GM19452 (cell line): ENCODE data around the gene PKD1L1.

Experiments used
- ATAC-seq: cut with Tn5 transposase; IDR thresholded peaks from one replicate; pipeline ENCODE4 v1.9.1; 2021; ENCODE audit not compliant: unreplicated experiment

Gene PKD1L1

DNA sequence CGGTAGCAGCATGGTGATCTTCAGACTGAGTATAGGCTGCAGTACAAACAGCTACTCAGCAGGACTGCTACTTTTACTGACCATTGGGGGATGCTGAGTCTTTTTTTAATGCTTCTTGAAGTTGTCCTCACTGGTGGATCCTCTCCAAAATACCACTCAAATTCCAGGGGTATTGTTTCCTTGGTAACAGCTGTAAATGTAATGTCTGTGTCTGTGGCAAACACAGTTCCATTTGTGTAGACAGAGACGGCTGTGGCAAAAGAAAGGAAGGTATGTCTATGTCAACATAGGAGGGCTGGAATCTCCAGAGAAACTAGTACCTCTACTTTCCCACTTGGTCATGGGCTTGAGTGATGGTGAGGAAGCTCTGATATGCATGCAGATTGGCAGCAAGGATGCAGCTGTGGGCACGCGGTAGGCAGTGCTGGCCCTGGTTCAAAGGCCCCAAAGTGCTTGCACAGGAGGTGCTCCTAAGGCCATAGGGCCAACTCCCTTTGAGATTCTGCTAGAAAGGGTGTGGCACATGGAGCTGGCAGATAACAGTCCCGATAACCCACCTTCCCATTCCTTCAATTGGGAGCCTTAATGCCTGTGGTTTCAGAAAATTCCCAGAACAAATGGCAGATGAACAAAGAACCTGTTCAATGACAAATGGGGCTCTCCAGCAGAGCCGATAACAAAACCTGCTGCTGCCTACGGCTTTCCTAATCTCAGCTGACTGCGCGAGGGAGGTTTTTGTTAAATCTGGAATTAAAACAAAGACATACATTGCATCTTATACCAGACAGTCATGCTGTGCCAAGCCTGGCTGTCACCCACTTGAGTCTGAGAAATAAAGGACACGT is 43.0 kb downstream of the PKD1L1 start:
- no peak for ATAC-seq

DNA sequence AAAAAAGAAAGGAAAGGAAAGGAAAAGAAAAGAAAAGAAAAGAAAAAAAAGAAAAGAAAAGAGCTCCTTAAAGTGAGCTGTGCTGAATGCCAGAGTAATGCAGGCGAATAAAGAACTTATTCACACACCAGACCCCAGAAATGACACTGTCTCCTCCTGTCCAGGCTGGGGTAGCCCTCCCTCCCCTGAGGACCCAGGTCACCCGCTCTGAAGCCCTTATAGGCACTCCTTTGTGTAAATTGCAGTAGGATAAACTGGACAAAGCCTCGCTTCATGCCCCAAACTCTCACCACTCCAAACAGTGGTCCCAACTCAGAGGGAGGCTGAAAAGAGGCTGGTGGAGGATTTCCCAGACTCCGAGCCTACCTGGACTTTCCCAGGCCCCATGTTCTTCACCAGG is 46.3 kb downstream of the PKD1L1 start:
- ATAC-seq, result no peak

DNA sequence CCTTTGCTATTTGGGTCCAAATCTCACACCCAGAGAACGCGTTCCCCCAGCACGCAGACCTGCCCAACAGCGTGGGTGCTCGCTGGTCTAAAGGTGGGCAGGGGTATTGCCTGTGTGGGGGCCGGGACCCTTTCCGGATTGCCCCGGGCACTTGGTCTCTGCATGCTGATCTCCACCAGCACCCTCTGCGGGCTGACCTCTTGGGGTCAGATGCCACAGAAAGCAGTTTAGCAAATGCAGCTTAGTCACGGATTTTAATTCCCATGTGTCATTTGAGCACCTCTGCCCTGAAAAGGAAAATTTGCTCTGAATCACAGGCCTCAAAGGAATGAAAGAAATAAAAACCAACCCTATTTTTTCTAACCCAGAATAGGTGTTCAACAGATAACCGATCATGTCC is 46.7 kb downstream of the PKD1L1 start:
- no peak for ATAC-seq

DNA sequence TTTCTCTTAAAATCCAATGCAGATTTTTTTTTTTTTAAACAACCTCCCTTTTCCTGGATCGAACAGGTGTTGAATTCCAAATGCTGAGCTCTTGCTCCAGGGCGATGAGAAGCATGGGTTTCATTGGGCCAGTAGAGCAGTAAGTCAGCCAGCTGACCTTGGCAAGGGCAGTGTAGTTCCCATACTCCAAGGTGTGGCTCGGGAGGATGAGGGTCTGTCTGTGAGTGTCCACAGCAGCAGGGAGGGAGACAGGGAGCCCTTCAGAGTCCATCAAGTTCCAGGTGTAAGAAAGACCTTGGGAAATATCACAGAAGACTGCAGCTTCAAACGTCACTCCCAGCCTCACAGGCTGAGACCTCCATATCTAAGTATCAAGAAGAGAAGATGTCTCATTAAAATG is 50.4 kb downstream of the PKD1L1 start:
- ATAC-seq, result no peak

GRCh38 chr7:47896809-47897423 is 51.4 kb downstream of the PKD1L1 start:
- no peak for ATAC-seq

DNA sequence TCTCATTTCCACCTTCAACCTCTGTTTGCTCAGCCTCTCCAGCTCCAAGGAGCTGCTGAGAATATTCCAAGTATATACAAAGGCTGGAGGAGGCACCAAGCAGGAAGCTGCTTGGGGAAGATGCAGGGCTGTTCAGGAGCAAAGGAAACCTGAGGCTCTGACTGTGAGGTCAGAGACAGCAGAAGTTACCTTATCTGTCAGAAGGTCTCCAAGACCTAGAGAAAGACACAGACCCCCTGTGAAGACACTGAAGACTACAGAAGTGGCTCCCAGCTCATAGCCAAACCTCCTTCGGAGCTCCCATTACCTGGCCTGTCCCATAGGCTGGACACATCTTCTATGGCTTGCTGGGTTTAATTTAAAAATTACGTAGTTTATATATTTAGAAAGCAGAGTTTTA is 53.2 kb downstream of the PKD1L1 start:
- no peak for ATAC-seq

- no peak for ATAC-seq
These were observed 54.4 kb downstream of the PKD1L1 start for GRCh38 chr7:47893721-47894365.

- ATAC-seq, result no peak
These were observed 55.0 kb downstream of the PKD1L1 start for GRCh38 chr7:47893238-47893637.

DNA sequence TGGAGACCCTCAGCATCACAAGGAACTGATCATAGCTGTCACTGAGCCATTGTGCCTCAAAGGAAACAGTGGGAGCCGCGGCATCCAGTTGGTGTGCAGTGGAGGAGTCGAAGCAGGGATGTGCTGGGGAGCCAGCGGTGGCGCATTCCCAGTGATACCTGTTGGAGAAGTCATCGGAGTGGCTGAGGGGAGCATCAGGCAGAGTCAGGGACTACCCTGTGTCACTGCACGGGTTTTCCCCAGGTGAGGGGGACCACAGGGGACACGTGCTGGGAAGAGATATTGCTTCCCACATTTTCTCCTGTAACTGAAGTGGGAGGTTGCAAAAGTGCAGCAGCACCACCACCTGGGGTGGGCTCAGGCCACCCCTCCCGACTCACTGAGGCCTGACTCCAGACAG is 57.7 kb downstream of the PKD1L1 start:
- no peak for ATAC-seq

DNA sequence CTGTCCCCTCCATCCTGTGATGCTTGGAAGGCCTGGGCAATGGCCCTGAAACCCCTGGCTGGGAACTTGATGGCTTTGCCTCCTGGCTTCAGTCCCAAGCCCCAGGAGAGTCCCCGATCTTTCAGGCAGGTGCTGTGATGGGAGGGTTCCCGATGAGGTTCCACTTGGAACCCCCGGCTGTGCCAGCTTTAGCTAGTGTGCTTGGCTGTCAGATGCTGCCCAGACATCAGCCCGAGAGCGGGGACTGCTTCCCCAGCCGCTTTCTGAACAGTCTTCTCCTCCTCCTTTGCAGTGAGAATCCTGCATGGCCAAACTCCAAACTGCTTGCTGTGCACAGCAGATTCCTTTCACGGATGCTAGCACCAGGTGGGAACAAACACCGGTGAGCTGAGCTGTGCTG is 58.1 kb downstream of the PKD1L1 start:
- no peak for ATAC-seq

DNA sequence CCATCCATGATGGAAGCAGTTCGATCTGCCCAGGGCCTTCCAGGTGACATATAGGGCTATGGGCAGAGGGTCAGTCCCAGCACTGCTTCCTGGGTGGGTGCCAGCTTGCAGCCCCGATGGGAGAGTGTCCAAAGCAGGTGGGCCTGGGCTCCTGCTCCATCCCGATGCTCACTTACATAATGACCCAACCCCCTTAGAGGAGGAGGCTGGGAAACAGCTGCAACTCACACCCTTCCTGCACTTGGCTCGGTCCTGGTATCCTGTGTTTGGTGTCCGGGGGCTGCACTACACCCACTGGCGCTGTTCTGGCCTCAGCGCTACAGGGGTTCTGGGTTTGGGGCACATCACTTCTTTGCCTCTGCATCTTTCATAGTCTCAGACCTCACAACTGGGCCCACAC is 58.5 kb downstream of the PKD1L1 start:
- ATAC-seq, result no peak

DNA sequence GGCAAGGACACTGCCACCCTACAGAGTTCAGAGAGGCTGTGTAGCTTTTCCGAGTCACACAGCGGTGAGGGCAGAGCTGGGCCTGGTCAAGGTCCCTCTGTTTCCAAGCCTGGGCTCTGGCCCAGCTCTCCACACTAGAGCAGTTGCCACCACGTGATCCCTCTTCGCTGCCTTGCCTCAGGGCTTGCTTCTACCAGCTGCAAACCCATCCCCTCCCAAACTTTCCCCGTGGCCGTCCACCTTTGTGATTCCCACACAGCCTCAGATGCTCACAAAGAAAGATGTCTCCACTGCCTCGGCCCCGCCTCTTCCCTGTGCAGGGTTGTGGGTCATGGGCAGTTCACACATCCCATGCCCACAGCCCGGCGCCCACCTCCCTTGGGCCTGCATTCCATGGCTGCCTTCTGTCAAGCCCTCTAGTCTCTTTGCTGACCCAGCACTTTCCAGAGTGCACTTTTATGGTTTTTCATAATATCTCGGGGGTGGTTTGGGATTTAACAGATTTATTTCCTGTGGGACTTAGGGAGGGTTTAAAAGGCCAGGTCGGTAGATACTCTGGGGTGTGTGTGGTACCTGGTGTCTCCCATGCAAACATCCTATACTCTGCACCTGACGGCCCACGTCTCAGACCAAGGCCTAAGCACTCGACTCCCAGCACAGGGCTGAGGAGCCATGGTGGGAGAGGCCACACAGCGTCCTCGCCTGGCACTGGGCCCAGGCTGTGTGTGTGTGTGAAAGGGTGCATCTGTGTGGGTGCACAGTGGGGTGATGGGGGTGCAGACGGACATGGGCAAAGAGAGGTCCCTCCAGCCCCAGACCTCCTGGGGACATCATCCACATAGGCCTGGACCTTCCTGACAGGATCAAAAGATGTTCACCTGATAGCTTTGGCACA is 59.6 kb downstream of the PKD1L1 start:
- no peak for ATAC-seq

DNA sequence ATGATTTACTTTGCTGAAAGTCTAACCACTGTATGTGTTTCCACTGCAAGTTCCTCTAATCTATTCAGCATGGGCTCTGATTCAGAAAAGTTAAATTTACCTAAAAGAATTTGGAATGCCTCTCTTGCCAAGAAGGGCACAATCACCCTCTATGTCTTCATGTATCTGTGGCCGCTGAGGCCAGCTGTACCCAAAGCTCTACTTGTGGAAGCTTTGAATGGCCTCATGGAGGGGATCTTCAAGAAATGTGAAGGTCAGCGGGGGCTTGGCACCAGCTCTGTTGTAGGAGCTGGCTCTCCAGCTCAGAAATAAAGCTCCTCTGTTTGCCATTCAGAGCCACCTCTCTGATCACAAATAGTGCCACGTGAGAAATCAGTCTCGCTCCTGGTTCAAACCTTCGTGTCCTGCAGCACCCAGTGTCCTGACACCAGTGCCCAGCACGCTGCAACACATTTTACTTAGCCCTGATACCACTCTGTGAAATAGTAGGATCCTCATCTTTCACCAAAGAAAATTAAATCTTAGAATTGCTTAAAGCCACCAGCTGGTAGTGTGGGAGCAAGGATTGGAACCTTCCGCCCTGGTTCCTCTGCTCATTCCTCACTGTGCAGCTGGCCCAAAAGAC is 61.1 kb downstream of the PKD1L1 start:
- ATAC-seq, result no peak

DNA sequence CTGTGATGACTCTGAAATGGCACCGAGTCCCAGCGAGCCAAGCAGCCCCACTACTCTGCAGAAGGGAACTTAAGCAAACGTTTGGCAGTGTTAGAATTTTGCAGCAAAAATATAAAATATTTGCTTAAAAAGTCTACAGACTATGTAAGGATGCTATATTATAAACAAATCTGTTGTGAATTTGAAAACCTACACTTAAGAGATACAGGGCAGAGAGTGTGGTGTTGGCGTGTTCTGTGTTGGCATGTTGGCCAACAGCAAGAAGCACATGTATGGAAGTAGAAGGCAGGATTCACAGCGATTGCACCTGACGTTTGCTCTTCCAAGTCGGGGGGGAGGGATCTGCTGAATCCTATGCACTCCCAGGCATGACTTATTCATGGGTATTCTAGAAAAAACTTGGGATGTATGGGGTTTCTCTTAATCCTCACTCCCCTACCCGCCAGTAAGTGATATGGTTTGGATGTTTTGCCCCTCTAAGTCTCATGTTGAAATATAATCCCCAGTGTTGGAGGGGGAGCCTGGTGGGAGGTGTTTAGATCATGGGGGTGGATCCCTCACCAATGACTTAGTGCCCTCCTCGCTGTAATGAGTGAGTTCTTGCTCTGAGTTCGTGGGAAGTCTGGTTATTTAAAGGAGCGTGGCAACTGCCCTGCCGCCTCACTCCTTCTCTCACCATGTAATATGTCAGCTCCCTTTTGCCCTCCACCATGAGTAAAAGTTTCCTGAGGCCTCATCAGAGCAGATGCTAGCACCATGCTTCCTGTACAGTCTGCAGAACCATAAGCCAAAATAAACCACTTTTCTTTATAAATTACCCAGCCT is 62.1 kb downstream of the PKD1L1 start:
- no peak for ATAC-seq

- no peak for ATAC-seq
These were observed 62.8 kb downstream of the PKD1L1 start for GRCh38 chr7:47885309-47885986.

GRCh38 chr7:47884675-47885074 is 63.6 kb downstream of the PKD1L1 start:
- no peak for ATAC-seq

DNA sequence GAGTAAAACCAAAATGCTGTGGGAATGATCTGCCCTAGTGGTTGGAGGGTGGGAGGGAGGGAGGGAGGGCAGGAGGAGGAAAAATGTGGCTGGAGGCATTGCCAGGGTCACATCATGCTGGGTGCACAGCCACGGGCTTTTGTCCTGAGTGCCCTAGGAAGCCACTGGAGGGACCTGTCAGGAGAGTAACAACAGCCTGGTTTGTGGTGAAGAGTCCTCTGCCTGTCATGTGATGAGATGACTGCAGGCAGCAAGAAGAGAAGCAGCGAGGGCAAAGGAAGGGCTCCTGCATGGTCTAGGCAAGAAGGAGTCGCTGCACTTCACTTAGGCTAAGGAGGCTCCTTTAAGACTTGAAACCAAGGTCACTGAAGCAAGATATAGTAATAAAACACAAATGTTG is 65.6 kb downstream of the PKD1L1 start:
- ATAC-seq, result no peak

DNA sequence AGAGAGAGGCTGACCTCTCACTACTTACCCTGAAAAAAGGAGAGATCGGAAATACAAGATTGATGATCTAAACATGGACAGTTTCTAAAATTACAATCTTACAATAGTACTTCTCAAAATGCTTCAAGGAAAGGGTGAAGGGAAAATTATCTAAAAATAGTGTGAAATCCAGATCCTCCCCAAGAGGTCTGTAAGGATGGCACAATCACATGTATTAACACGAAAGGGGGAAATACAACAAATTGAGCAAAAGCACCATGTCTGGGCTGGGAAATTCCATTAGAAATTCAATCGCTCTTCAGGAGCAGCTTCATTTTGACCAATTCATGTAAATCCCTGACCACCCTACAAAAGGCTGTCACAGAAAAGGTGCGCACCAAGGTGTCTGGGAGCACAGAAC is 67.0 kb downstream of the PKD1L1 start:
- ATAC-seq, result no peak

DNA sequence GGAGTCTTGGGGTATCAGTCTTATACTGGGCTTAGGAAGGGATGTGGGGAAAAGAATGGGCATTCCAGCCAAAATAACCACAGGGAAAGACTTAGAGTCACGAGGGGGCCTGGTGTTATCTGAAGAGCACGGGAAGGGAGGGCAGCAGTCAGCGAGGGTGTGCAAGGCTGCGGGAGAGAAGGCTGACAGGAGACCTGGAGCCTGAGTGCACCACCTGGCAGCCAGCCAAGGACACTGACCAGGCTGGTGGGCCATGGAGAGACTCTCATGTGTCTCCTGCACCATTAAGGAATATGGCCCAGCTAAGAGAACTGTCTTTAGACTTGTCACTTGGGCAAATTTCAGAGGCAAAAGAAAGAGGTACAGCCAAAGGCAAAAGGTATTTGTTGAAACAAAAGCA is 69.6 kb downstream of the PKD1L1 start:
- no peak for ATAC-seq
